HepG2 (cell line): ENCODE data around the gene PPP2R2B. TPM values are rescaled to one million over a fixed set of nuclear protein-coding genes. Genes with fewer than 3 reads are reported as not detected.

Experiments
- ATAC-seq: fragments of 200-7000 bp; cut with Tn5 transposase; 3 replicates; pipeline ENCODE4 v1.9.1; 2020; ENCODE audit warnings: mild to moderate bottlenecking, moderate library complexity
- BruUV-seq: library from RNA; stranded (reverse); fragments of 400-500 nt; replicated peaks from 2 replicates; lab custom pipeline; 2021; lab: Mats Ljungman, UMichigan
- CTCF ChIA-PET: fragments of 300-600 bp; formaldehyde crosslinking; extraction: SDS; loops from one replicate; lab custom pipeline; 2021; ENCODE audit warnings: low total read pairs, inconsistent platforms, low intra/inter-chr PET ratio; lab: Yijun Ruan, JAX
- POLR2A ChIA-PET: fragments of 350-600 bp; sonication (Branson Sonifier 250); formaldehyde crosslinking; loops from one replicate; lab custom pipeline; 2020; ENCODE audit warnings: antibody characterized with exemption, inconsistent platforms; lab: Yijun Ruan, JAX
- DNase-seq: peaks from one replicate; pipeline ENCODE4 v3.0.0-alpha.2; 2015; ENCODE audit warnings: low spot score
- FAIRE-seq: peaks from 3 replicates; lab custom pipeline; 2011; peaks lifted over from hg19 to GRCh38; lab: Jason Lieb, UNC
- H2AFZ ChIP-seq: one replicate; pipeline ENCODE4 v1.6.1; 2011; ENCODE audit warnings: low read length, inconsistent platforms
- H3K27ac ChIP-seq: fragments of 300-600 bp; 3 replicates; pipeline ENCODE4 v1.8.0; 2011; ENCODE audit warnings: mixed run types, mild to moderate bottlenecking, mixed read lengths, low read length, inconsistent platforms; ENCODE audit not compliant: insufficient read depth; ENCODE audit errors: extremely low read length
- H3K27me3 ChIP-seq, 2 experiments: fragments of 200-600 bp in 1 of 2; 2 replicates in 1 of 2; 3 replicates in 1 of 2; pipeline versions ENCODE4 v1.6.0 to v1.8.0; 2011; ENCODE audit warnings: low read length in 2 of 2, mild to moderate bottlenecking in 2 of 2, moderate library complexity in 2 of 2, inconsistent platforms in 1 of 2; ENCODE audit not compliant: insufficient read depth in 2 of 2, control insufficient read depth in 1 of 2
- H3K36me3 ChIP-seq, 2 experiments: fragments of 200-600 bp in 1 of 2; replicated peaks in 1 of 2; 2 replicates in 1 of 2; 3 replicates in 1 of 2; pipeline versions ENCODE4 v1.5.1 to v1.8.0; 2011; ENCODE audit warnings: low read length in 2 of 2, inconsistent platforms in 1 of 2; ENCODE audit not compliant: insufficient read depth in 2 of 2, control insufficient read depth in 1 of 2
- H3K4me1 ChIP-seq: 2 replicates; pipeline ENCODE4 v1.5.1; 2012; ENCODE audit warnings: low read length, inconsistent platforms; ENCODE audit not compliant: insufficient read depth
- H3K4me2 ChIP-seq: 2 replicates; pipeline ENCODE4 v1.6.0; 2011; ENCODE audit warnings: low read depth, low read length, inconsistent platforms
- H3K4me3 ChIP-seq, 3 experiments: fragments of 200-600 bp in 1 of 3; sonication (generic), shearing (Covaris generic) in 1 of 3; replicated peaks in 1 of 3; 2 replicates each; pipeline ENCODE4 v1.5.1; 2011 to 2016; ENCODE audit warnings: low read length in 3 of 3, inconsistent platforms in 2 of 3, low read depth in 2 of 3, mild to moderate bottlenecking in 2 of 3, control low read depth in 1 of 3, mixed read lengths in 1 of 3; ENCODE audit not compliant: insufficient read depth in 1 of 3
- H3K79me2 ChIP-seq: one replicate; pipeline ENCODE4 v1.6.1; 2011; ENCODE audit warnings: low read length, inconsistent platforms; ENCODE audit not compliant: insufficient read depth
- H3K9ac ChIP-seq: 2 replicates; pipeline ENCODE4 v1.6.0; 2011; ENCODE audit warnings: mild to moderate bottlenecking, low read depth, low read length, inconsistent platforms; ENCODE audit not compliant: insufficient read depth
- H3K9me3 ChIP-seq: 2 replicates; pipeline ENCODE4 v1.5.1; 2012; ENCODE audit warnings: mild to moderate bottlenecking, low read length
- H4K20me1 ChIP-seq: 2 replicates; pipeline ENCODE4 v1.6.0; 2011; ENCODE audit warnings: inconsistent platforms, mild to moderate bottlenecking, low read length, moderate library complexity; ENCODE audit not compliant: insufficient read depth
- ADNP ChIP-seq: sonication (generic); formaldehyde crosslinking; IDR thresholded peaks from 2 replicates; pipeline ENCODE4 v1.4.0; 2020; ENCODE audit warnings: missing genetic modification reagents
- ARNT2 ChIP-seq: sonication (generic); formaldehyde crosslinking; IDR thresholded peaks from 2 replicates; pipeline ENCODE4 v1.8.0; 2022; ENCODE audit warnings: mild to moderate bottlenecking, low read depth, missing genetic modification reagents, moderate library complexity
- ARNTL ChIP-seq: sonication (generic); formaldehyde crosslinking; IDR thresholded peaks from 2 replicates; pipeline ENCODE4 v1.4.0; 2020; ENCODE audit warnings: mild to moderate bottlenecking, missing genetic modification reagents
- ATM ChIP-seq: fragments of 450-650 bp; IDR thresholded peaks from 2 replicates; pipeline ENCODE4 v1.7.1; 2017; ENCODE audit warnings: mild to moderate bottlenecking, borderline replicate concordance
- CHD4 ChIP-seq: fragments of 200-600 bp; sonication (generic); IDR thresholded peaks from 2 replicates; pipeline ENCODE4 v1.7.0; 2017; ENCODE audit warnings: mild to moderate bottlenecking, low read length, borderline replicate concordance
- KAT2B ChIP-seq: fragments of 150-350 bp; IDR thresholded peaks from 2 replicates; pipeline ENCODE4 v1.6.1; 2014; ENCODE audit warnings: low read depth, low read length, borderline replicate concordance
- RXRA ChIP-seq: sonication (generic); formaldehyde crosslinking; IDR thresholded peaks from 2 replicates; pipeline ENCODE4 v1.5.1; 2020; ENCODE audit warnings: missing genetic modification reagents
- SETDB1 ChIP-seq: sonication (generic); formaldehyde crosslinking; IDR thresholded peaks from 2 replicates; pipeline ENCODE4 v1.5.1; 2020; ENCODE audit warnings: missing genetic modification reagents, mild to moderate bottlenecking, borderline replicate concordance
- SIX4 ChIP-seq: sonication (generic); formaldehyde crosslinking; IDR thresholded peaks from 2 replicates; pipeline ENCODE4 v1.4.0; 2020; ENCODE audit warnings: missing genetic modification reagents
- TARDBP ChIP-seq: sonication (generic); formaldehyde crosslinking; IDR thresholded peaks from 2 replicates; pipeline ENCODE4 v1.8.0; 2022; ENCODE audit warnings: mild to moderate bottlenecking, missing genetic modification reagents
- ZKSCAN1 ChIP-seq: fragments of 150-350 bp; IDR thresholded peaks from 2 replicates; pipeline ENCODE4 v1.6.1; 2014; ENCODE audit warnings: low read length
- WGBS: methylation state at CpG from one replicate; pipeline ENCODE4 v1.1.6; 2017; ENCODE audit warnings: low lambda C conversion rate; 5-methylcytosine and 5-hydroxymethylcytosine counted together
- in situ Hi-C: cut with HindIII; loops from 2 replicates; pipeline ENCODE4 v1.10.0; 2017; ENCODE audit warnings: low pct_unique_long_range_greater_than_20kb; ENCODE audit not compliant: extremely low pct_ligation_motif_present
- intact Hi-C: fragments of 100-400 bp; cut with micrococcal nuclease; formaldehyde crosslinking; loops from one replicate; pipeline ENCODE4 v1.10.0; 2022; ENCODE audit not compliant: unreplicated experiment
- polyA plus RNA-seq, 8 experiments: library from polyadenylated mRNA; depleted of rRNA in 3 of 8; stranded (reverse) in 7 of 8; unstranded in 1 of 8; fragments of >200 nt; fragmentation: Illumina TruSeq in 4 of 8; extraction: Trizol in 4 of 8; gene quantifications; 2 replicates each; pipeline versions ENCODE4 v1.2.1 to v1.2.3, GENCODE V29; 2011 to 2016; ENCODE audit warnings: low read depth in 4 of 8, missing spikeins in 1 of 8, mixed read lengths in 1 of 8; ENCODE audit not compliant: insufficient read depth in 1 of 8
- total RNA-seq, 5 experiments: library from RNA; depleted of rRNA; stranded (reverse); fragments of >200 nt; fragmentation: Illumina TruSeq; extraction: Trizol; gene quantifications; 2 replicates each; pipeline ENCODE4 v1.2.3, GENCODE V29; 2016; ENCODE audit warnings: low read depth in 1 of 5
- TF ChIP-seq, protein P1 (sequence below): sonication (generic); formaldehyde crosslinking; IDR thresholded peaks from 2 replicates; pipeline ENCODE4 v1.8.1; 2022; ENCODE audit warnings: low read depth, mild to moderate bottlenecking, missing genetic modification reagents
- TF ChIP-seq, protein P2 (sequence below): IDR thresholded peaks from 2 replicates; pipeline ENCODE4 v1.6.1; 2012; ENCODE audit warnings: low read depth, low read length, improper control_type of control experiment
- TF ChIP-seq, protein P3 (sequence below): sonication (generic); formaldehyde crosslinking; IDR thresholded peaks from 2 replicates; pipeline ENCODE4 v1.5.1; 2020; ENCODE audit warnings: mild to moderate bottlenecking, missing genetic modification reagents, borderline replicate concordance
- TF ChIP-seq, protein P4 (sequence below): fragments of 450-650 bp; IDR thresholded peaks from 2 replicates; pipeline ENCODE4 v1.6.1; 2017; ENCODE audit warnings: mild to moderate bottlenecking

The PPP2R2B gene
- total and polyA plus RNA-seq, 2 of the 13 experiments (the other 11 are each of a cell fraction or from before 2014, with no cell fraction given), result not detected

DNA sequence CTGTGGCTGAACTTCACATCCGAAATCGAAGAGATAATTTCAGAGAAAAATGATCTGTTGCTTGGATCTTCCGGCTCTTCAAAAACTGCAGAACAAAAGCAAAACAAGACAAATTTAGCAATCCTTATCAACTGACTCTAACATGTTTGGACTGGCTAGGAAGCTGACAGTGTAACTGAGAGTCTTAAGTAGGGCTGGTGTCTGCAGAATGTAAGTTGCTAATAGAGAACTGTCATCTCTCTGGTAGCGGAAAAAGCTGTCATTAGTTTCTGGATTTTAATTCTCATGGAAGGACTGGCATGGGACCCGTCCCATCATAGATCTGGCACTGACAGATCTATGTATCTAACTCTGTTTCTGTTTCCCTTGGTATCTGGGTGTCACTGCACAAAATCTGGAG, 278.2 kb downstream of the PPP2R2B start (continued):
- TF ChIP-seq, protein P1, sequence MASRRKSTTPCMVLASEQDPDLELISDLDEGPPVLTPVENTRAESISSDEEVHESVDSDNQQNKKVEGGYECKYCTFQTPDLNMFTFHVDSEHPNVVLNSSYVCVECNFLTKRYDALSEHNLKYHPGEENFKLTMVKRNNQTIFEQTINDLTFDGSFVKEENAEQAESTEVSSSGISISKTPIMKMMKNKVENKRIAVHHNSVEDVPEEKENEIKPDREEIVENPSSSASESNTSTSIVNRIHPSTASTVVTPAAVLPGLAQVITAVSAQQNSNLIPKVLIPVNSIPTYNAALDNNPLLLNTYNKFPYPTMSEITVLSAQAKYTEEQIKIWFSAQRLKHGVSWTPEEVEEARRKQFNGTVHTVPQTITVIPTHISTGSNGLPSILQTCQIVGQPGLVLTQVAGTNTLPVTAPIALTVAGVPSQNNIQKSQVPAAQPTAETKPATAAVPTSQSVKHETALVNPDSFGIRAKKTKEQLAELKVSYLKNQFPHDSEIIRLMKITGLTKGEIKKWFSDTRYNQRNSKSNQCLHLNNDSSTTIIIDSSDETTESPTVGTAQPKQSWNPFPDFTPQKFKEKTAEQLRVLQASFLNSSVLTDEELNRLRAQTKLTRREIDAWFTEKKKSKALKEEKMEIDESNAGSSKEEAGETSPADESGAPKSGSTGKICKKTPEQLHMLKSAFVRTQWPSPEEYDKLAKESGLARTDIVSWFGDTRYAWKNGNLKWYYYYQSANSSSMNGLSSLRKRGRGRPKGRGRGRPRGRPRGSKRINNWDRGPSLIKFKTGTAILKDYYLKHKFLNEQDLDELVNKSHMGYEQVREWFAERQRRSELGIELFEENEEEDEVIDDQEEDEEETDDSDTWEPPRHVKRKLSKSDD, result no peak
- TF ChIP-seq CHD4 (no peak), ZKSCAN1 (no peak)

DNA sequence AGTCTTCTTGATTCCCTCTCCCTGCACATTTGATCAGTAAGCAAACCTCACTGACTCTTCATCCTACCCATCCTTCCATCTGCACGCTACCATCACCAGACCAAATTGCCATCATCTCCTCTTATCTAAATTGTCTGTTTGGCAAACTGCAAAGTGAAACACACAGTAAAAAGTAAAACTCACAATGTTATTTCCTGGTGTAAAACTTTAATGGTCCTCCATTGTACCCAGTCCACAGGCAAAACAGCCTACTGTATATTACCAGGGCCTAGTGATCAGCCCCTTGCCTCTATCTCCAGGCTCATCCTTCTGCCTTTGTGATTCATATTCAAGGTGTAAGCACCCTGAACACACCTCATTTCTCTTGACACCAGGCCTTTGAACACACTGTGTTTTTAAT, 279.3 kb downstream of the PPP2R2B start:
- Histone ChIP-seq H4K20me1 (no peaks in the 10 kb centered on the region), H3K4me2 (no peak overlapping the region), H3K4me1 (no peaks in the 10 kb centered on the region), H3K9me3 (no peaks in the 10 kb centered on the region), H3K4me3 (no peak overlapping the region), H2AFZ (no peak overlapping the region), H3K9ac (no peak overlapping the region), H3K36me3 (no peaks in the 10 kb centered on the region), H3K27me3 (no peaks in the 10 kb centered on the region), H3K79me2 (no peaks in the 10 kb centered on the region), H3K27ac (no peak overlapping the region)
- in situ Hi-C loops, result no loop called here
- ChIA-PET POLR2A (no interaction called here), CTCF (no interaction called here)
- ATAC-seq (no peak), FAIRE-seq (no peak), DNase-seq (no peak)
- intact Hi-C loops, result no loop called here
- WGBS, result 75% methylated on average over 1 of the region's 1 CpG
- no TSS peak for BruUV-seq
- TF ChIP-seq KAT2B (no peak), ATM (no peak), TARDBP (CRISPR knock-in tag) (no peak), ARNT2 (CRISPR knock-in tag) (no peak), ARNTL (CRISPR knock-in tag) (no peak), SIX4 (CRISPR knock-in tag) (no peak), SETDB1 (no peak), ADNP (CRISPR knock-in tag) (no peak), RXRA (CRISPR knock-in tag) (no peak)
- TF ChIP-seq, protein P2, sequence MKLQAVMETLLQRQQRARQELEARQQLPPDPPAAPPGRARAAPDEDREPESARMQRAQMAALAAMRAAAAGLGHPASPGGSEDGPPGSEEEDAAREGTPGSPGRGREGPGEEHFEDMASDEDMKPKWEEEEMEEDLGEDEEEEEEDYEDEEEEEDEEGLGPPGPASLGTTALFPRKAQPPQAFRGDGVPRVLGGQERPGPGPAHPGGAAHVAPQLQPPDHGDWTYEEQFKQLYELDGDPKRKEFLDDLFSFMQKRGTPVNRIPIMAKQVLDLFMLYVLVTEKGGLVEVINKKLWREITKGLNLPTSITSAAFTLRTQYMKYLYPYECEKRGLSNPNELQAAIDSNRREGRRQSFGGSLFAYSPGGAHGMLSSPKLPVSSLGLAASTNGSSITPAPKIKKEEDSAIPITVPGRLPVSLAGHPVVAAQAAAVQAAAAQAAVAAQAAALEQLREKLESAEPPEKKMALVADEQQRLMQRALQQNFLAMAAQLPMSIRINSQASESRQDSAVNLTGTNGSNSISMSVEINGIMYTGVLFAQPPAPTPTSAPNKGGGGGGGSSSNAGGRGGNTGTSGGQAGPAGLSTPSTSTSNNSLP, result no peak
- TF ChIP-seq, protein P3, sequence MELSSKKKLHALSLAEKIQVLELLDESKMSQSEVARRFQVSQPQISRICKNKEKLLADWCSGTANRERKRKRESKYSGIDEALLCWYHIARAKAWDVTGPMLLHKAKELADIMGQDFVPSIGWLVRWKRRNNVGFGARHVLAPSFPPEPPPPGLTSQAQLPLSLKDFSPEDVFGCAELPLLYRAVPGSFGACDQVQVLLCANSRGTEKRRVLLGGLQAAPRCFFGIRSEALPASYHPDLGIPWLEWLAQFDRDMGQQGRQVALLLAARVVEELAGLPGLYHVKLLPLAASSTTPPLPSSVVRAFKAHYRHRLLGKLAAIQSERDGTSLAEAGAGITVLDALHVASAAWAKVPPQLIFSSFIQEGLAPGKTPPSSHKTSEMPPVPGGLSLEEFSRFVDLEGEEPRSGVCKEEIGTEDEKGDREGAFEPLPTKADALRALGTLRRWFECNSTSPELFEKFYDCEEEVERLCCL (CRISPR knock-in tag), result no peak
- TF ChIP-seq, protein P4, sequence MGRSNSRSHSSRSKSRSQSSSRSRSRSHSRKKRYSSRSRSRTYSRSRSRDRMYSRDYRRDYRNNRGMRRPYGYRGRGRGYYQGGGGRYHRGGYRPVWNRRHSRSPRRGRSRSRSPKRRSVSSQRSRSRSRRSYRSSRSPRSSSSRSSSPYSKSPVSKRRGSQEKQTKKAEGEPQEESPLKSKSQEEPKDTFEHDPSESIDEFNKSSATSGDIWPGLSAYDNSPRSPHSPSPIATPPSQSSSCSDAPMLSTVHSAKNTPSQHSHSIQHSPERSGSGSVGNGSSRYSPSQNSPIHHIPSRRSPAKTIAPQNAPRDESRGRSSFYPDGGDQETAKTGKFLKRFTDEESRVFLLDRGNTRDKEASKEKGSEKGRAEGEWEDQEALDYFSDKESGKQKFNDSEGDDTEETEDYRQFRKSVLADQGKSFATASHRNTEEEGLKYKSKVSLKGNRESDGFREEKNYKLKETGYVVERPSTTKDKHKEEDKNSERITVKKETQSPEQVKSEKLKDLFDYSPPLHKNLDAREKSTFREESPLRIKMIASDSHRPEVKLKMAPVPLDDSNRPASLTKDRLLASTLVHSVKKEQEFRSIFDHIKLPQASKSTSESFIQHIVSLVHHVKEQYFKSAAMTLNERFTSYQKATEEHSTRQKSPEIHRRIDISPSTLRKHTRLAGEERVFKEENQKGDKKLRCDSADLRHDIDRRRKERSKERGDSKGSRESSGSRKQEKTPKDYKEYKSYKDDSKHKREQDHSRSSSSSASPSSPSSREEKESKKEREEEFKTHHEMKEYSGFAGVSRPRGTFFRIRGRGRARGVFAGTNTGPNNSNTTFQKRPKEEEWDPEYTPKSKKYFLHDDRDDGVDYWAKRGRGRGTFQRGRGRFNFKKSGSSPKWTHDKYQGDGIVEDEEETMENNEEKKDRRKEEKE, result no peak
